ENCODE data around the gene MCAT.
"Not testable (repeated sequence)": the region's sequence is repeated elsewhere in the genome, so short reads cannot be mapped to it uniquely, and the experiment has no call there.

MCAT gene

DNA sequence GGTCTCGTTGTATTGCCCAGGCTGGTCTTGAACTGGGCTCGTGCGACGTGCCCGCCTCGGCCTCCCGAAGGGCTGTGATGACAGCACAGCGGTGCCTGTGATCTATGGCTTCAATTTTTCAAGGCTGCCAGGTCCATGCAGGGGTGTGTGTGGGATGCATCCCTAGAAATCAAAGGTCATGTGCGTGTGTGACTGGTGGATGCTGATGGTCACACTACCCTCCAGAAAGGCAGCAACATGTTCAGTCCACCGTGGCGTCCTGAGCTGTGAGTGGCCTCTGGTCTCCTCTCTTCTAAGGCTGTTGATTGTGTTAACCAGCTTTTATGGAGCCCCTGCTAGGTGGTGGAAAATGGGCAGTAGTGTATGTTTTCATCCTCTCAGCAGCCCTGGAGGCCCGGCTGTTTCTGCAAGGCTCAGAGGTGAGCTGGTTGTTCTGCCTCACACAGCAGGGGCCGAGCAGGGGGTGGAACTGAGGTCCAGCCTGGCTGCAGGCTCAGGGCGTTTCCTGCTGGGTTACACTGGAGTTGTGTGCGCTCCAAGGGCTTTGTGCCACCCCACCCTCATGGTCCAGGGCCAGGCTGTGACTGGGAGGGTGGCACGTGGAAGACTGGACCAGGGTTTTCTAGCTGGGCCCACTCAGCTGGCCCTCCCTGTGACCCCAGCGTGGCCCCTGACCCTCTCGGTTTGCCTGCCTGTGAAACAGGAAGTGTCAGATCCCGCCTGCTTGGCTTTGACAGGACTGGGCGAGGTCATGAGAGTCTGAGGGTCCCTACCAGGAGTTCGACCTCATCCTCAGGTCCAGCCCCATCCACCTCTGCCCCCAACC, 25.0 kb downstream of the MCAT start:
- DNase-seq = no peak

DNA sequence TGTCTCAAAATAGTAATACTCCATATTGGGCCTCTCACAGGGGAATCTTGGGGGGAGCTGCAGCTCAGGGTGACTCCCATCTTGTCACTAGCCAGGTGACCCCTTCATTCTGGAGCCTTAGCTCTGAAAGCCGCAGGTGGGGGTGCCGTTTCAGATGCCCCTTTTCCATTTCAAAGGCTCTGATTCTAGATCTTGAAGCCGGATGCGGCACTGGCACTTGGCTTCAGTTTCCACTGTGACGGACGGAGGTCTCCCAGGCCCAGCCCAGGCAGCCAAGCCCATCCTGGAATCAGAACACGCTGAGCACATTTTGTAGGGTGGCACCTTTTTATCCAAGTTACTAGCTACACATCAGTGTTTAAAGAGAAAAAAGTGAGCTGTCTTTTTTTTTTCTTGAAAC, 26.3 kb downstream of the MCAT start:
- no peak for DNase-seq

DNA sequence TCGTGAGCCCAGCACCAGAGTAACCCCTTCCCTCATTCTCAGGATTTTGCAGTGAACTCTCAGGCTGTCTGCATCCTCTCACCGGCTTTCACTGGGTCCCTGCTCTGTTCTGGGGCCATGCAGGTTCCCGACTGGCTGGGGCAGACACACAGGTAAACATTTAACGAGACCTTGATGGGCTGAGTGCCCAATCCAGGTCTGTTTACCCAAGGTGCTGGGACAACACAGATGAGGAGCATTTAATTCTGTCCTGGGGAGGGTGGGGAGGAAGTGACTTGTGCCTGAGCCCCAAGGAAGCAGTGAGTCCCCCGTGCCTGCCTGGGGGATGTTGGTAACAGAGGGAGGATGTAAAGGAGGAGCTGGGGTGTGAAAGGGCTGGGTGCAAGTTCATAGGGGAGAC, 28.2 kb downstream of the MCAT start:
- peak; percentile 42 for DNase-seq

DNA sequence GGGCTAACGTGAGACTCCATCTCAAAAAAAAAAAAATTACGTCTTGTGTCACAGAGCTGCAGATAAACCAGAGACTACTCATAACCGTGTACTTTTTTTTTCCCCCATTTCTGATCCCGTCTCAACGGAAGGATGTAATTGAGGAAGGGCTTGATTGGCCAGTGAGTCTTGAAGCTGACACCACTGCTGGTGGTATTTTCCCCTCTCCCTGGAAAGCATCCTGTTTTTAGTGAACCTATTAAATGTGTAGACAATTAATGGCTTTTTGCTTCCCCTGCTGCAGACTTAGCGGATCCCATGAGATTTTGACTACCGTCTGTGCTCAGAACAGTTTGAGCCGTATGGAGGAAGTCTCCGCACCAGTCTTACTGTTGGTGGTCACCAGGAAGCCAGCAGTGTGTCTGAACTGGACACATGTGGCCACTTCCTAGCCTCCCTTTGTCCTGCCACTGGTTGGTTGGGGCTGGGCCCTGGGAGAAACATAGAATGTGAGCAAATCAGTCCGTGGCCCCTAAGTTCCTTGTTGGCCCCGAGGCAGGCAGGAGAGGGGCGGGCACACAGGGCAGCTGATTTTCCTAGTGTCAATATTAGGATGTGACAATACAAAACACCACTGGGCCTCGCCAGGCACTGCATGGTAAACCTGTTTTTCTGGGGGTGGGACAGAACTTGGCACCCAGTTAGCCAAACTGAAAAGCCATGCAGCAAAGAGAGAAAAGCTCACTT, 29.5 kb downstream of the MCAT start:
- DNase-seq = peak; percentile 43

DNA sequence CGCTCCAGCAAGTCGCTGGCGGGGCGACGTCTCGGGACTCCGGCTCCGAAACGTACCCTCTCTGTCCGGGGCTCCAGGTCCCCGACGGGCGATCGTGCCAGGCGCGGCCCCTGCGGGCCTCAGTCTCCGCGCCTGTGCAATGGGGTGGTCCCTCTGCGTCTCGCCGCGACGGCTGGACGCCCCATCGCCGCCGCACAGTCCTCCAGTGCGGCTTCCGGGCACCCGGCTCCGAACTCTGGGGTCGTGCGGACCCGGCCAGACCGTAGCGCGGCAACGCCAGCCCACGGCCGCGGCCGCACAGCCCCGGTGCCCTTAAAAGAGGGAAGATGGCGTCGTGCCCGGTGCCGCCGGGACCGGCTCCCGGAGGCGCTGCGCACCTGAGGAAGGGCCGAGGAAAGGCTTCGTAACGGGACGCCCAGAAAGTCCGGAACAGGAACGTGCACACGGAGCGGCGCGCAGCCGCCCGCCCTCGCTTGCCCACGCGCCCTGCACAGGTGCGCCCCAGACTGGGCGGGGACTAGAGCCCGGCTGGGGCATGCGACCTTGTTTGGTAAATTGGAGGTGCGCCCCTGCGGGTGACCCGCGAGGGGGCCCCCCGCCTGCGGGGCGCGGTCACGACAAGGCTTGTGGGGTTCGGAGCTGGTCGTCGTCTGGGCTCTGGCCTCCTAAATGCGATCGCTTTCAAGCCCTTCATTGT, 32.1 kb downstream of the MCAT start:
- no peak for DNase-seq

DNA sequence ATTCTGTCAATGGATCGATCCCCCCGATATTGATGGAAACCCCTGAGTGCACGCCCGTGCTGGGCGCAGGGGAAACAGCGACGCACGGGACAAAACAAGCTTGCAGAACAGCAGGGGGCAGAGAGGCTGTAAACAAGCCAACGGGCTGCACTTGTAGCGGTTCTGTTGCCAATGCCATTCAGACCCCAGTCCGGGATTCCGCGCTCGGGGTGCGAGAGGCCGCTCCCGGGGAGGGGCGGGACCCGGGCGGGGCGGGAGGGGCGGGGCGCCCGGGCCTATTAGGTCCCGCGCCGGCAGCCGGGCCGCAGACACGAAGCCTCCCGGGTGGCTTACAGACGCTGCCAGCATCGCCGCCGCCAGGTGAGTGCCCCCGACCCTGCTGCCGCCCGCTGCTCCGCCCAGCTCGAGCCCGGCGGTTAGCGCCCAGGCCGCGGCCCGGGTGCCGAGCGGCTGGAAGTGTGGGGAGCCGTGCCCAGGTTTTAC, 32.7 kb downstream of the MCAT start, which contains the start of gene BIK:
Gene BIK, plus strand, starts transcription at position 307 of the 483 bp plus-strand sequence. CDS start 13,273 bp downstream, outside the sequence.
- DNase-seq = no peak

DNA sequence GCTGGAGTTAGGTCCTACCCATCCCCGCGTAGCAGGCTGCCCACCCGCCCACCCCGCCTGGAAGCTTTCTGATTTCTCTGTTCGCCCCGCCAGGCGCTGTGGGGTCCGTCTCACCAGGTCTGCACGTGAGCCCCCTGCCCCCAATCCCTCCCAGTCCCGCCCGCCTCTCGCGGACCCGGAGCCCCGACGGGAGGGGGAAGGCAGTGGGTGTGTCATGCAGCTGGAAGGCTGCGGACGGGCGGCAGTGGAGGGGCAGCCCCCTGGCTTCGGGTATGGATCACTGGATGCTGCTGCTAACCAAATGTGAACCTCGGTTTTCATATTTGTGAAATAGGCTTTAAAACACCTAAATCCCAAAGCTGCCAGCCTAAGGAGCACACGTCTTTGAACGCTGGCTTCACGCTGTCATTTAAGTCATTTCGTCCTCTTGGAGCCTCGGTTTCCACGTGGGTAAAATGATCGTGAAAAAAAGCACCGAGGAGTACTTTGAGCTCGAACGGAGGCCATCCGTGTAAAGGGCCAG, 33.2 kb downstream of the MCAT start:
- DNase-seq = no peak

DNA sequence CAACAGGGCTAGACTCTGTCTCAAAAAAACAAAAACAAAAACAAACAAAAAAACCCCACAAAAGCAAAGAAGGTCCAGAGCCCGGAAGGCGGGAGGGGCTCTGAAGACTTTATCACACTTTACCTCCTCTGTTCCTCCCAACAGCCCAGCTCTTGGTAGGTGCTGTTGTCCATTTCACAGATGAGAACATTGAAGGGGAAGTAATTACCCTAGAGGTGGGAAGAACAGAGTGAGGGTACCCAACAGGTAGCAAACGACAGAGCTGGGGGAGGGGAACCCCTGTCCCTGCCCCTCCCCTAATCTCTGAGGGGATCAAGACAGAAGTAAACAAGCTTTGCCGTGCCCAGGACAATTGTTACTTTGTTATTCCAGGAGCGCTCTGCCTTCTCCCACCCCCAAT, 33.7 kb downstream of the MCAT start:
- no peak for DNase-seq

DNA sequence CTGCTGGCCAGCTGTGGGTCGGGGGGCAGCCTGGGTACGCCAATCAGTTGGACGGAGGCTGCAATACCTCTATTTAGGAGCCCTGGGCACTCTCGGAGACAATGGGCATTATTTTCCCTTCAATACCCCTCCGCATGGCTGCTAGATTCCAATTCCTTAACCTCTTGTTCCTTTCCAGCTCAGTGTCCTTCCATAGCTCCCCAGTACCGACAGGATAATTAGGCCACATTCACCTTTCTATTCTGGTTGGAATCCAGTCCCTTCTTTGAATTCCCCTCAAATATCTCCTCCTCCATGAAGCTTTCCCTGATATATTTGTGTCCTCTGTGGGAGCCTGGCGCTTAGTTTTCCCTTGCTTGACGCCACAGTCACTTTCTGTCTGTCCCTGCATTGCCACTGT, 36.9 kb downstream of the MCAT start:
- DNase-seq = no peak

DNA sequence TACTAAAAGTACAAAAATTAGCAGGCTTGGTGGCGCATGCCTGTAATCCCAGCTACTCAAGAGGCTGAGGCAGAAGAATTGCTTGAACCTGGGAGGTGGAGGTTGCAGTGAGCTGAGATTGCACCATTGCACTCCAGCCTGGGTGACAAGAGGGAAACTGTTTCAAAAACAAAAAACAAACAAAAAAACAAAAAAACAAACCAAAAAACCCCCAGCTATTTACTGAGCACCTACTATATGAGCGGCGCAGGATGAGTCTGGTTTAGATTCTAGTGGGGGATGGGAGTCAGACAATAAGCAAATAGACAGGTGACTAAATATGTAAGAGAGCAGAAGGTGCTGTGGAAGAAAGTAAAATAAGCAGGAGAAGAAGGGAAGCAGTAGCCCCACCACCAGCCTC, 38.2 kb downstream of the MCAT start:
- DNase-seq = not testable (repeated sequence)

DNA sequence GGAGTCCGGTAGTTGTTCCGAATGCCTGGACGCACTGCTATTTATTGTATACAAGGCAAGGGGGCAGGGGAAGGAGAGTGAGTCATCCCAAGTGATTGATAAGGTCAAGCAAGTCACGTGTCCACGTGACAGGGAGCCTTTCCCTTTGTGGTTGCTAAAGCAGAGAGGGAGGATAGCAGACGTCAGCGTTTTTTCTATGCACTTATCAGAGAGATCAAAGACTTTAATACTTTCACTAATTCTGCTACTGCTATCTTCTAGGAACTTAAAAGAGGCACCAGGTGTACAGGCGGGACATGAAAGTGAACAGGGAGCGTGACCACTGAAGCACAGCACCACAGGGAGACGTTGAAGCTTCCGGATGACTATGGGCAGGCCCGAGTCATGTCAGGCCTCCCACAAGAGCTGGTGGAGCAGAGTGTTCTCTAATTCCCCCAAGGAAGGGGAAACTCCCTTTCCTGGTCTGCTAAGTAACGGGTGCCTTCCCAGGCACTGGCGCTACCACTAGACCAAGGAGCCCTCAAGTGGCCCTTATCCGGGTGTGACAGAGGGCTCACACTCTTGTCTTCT, 39.1 kb downstream of the MCAT start:
- DNase-seq = not testable (repeated sequence)

DNA sequence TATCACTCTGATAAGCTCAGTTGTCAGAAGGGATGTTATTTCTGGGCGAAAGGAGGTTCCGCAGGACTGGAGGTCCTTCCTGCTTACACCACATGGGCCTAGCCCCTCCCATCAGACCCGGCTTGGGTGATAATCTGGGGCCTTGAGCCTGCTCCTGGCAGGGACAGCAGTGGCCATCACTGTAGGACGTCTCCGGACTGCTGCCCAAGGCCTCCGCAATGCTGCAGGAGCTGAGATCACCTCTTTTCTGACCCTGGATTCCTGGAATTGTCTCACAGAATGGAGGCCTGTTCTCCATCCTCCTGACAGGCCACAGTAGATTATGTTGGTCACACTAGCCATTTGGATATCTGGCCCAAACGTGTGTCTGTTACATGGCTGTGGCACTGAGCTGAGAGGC, 41.9 kb downstream of the MCAT start:
- no peak for DNase-seq

DNA sequence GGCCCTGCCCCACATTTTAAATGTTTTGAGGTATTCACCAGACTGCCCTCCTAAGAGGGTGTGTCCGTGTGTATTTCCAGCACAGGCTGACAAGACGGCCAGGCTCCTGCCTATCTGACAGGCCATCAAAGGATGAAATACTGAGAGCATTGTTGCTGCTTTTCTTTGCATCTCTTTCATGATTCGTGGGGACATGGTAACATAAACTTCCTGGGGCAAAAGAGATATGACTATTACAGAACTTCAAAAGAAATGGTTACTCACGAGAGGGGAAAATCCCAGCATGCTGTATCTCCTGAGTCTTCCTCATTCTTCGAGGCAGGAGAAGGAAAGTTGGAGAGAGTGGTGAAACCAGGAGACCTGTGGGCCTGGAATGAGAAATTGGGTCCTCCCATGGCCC, 43.0 kb downstream of the MCAT start:
- DNase-seq = no peak

DNA sequence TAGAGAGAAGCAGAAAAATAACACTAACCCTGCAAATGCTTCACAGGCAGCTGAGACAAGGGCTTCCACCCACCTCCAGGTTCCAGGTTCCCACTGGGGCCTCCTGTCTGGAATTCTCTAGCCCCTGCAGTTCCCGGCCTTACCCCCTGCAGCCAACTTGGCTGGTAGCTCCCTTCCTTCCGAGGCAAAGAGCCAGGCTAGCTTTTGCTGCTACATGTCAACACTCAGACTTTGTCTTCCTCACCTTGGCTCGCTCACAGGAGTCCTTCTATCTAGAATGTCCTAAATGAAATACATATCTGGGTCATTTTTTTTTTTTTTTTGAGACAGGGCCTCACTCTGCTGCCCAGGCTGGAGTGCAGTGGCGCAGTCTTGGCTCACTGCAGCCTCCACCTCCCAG, 44.1 kb downstream of the MCAT start:
- no peak for DNase-seq

DNA sequence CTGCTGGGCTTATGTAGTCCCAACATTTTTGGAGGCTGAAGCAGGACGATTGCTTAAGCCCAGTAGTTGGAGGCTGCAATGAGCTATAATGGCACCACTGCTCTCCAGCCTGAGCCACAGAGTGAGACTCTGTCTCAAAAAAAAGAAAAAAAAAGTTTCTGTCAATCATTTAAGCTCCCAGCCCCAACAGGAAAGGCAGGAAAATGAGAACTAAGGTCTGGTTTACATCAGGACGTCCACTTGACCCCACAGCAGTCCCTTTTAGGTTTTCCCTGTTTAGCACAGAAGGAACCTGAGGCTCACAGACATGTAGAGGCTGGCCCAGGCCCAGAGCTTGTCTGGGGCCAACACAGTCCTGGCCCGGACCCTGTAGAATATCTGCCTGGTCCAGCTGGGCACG, 44.8 kb downstream of the MCAT start:
- no peak for DNase-seq

DNA sequence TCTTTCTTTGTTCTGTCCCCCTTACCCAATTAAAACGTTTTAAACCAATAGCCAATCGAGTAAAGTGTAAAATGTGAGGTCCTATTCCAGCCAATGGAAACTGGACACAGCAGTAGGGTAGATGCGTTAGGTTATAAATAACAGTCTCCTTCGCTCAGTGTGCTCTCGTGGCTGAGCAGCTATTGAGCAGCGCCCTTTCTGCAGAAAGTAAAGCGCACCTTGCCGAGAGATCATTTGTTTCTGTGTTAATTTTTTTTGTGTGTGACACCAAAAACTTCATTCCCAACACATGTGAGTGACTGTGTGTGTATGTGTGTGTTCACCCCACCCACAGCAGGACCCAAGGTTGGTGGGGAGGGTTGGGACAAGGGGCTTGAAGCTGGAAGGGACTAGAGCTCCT, 46.8 kb downstream of the MCAT start:
- DNase-seq = no peak

DNA sequence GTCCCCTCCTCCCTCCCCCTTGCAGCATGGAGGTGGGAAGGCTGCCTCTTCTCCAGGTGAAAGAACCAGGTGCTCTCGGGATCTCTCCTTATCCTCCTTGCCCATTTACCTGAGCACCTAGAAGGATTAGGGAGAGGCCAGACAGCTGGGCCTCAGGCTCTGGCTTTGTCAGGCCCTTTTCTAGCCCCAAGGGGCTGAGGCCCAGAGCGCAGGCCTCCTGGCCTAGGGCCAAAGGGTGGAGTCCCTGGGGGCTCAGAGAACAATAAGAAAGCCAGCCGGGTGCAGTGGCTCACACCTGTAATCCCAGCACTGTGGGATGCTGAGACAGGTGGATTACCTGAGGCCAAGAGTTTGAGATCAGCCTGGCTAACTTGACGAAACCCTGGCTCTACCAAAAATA, 48.6 kb downstream of the MCAT start:
- DNase-seq = no peak

DNA sequence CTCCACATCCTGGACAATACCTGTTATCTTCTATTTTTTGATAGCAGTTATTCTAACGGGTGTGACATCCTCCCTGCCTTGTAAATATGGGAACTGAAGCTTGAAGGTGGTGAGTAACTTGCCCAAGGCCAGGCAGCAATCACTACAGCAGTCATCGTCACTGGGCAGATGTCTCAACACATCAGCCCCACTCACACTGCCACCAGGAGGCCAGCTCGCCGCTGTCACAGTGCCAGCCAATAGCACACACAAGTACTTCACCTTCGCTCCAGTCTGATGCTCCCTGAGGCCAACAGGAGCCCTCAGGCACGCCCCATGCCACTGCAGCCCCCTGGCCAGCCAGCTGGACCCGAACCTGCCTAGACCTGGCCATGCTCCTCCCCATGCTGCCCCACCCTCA, 49.1 kb downstream of the MCAT start:
- DNase-seq = no peak

DNA sequence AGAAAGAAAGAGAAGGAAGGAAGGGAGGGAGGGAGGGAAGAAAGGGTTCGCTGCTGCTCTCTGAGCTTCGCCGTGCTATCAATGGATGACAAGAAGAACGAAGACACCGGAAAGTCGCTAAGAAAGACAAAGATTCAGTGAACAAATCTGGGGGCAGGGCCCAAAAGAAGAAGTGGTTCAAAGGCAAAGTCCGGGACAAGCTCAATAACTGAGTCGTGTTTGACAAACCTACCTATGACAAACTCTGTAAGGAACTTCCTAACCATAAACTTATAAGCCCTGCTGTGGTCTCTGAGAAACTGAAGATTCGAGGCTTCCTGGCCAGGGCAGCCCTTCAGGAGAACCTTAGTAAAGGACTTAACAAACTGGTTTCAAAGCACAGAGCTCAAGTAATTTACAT, 51.1 kb downstream of the MCAT start:
- DNase-seq = no peak

DNA sequence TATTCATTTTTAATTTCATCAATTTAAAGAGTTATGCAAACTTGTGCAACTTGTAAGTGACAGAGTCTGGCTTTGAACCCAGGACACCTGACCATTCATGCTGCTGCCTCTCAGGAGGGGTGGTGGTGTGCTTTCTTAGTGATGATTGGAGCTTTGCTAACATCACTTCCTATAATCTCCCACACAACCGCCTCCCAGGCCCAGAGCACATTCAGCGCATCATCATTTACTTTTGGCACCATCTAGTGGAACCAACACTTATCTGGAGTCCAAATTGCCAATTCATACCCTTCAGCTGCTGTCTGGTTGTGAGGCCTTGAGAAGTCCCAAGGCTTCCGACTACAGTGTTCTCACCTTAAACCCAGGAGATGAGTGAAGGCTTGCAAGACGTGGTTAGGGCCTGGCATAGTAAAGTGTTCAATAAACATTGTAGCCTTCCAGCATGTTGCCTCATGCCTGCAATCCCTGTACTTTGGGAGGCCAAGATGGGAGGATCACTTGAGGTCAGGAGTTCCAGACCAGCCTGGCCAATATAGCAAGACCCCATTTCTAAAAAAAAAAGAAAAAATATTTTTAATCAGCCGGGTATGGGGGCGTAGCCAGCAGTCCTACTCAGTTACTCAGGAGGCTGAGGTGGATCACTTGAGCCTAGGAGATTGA, 52.9 kb downstream of the MCAT start:
- no peak for DNase-seq

DNA sequence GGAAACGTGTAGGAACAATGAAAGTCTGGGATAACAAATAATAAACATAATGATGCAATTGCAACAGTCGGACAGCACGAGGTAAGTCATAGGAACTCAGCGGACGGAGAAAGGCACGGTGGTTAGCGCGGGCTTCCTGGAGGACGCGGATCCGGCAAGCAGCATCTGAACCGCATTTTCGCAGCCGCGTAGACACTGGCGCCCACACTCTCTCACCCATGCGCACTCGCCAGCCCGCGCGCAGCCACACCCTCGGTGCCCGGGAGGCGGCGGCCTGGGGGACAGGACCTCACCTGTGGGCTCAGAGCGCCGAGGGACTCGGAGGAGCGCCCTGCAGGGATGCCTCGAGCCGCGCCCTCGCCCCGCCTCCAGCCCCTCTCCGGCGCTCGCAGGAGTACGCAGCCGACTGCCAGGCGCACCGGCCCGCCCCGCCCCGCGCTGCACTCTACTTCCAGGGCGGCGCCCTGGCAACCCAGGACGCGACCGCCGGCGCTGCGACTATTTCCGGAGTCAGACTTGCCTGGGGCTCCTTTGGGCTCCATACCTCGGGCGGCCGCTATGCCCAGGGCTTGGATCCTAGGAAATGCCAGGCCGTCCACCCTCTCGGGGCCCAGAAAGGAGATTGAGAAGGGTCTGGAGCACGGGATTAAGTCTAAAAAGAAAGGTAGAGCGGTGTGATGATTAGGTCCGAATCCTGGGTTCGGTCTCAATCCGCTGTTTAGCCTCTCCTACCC, 54.0 kb downstream of the MCAT start, which contains the start of gene TTLL1:
Gene TTLL1, minus strand, starts transcription at position 408 of the 734 bp plus-strand sequence. CDS start 13,805 bp downstream, outside the sequence.
- peak; percentile 78 for DNase-seq

DNA sequence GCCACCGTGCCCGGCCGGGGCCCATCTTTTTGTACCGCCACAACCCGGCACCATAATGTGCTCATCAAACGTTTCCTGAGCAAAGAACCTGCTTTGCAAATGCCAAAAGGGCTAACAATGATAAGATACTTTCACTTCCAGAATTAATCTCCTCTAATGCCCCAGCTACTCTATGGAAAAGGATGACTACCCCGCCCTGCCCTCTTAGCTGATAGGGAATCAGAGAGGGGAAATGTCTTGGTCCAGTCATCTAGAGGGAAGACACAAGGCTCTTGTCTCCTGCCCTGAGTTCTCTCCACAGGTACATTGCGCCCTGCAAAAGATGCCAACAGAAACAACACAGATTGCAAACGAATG, 54.6 kb downstream of the MCAT start:
- no peak for DNase-seq
